Erythroblast (primary cell): ENCODE data around the gene CPEB4.

Experiments
- DNase-seq, 2 experiments: peaks; one replicate each; lab custom pipeline; 2025; lab: John Stamatoyannopoulos, UW
- GATA1 ChIP-seq: IDR thresholded peaks from 2 replicates; pipeline ENCODE4 v1.6.1; 2011; ENCODE audit warnings: low read depth, mild to moderate bottlenecking, control low read depth, low read length, moderate library complexity
- POLR2A ChIP-seq: IDR thresholded peaks from 2 replicates; pipeline ENCODE4 v1.6.1; 2011; ENCODE audit warnings: mild to moderate bottlenecking, low read length

The CPEB4 gene

DNA sequence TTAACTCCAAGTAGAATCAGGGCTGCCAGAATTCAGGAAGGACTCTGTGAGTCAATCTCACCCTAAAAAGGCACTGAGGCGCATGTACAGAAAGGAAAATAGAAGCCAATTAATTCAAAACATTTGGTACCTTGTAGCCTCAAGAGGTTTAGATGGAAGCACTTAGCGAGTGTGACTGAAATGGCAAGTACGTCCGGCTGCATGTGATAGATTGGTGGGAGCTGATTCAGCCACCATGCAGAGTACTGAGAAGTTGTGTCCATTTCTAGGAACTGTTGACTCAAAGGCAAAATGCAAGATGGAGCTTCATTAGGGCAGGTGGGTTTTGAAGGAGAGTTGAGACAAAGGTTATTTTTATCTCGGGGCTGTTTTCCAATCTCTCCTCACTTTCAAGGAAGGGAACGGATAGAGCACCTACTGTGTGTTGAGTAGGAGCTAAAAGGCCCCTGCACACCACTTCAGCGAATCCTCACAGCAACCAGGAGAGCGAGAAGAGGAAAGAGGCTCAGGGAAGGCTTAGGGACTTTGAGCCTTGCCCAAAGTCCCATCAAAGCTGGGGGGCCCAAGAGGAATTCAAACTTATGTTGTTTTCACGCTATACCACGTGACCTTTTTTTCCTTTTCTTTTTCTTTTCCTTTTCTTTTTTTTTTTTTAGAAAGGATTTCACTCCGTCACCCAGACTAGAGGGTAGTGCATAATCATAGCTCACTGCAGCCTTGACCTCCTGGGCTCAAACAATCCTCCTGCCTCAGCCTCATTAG lies 34.6 kb upstream of the CPEB4 start:
- DNase-seq, result peak; percentile 91 to 94
- TF ChIP-seq POLR2A (peak; percentile 53), GATA1 (no peak)

DNA sequence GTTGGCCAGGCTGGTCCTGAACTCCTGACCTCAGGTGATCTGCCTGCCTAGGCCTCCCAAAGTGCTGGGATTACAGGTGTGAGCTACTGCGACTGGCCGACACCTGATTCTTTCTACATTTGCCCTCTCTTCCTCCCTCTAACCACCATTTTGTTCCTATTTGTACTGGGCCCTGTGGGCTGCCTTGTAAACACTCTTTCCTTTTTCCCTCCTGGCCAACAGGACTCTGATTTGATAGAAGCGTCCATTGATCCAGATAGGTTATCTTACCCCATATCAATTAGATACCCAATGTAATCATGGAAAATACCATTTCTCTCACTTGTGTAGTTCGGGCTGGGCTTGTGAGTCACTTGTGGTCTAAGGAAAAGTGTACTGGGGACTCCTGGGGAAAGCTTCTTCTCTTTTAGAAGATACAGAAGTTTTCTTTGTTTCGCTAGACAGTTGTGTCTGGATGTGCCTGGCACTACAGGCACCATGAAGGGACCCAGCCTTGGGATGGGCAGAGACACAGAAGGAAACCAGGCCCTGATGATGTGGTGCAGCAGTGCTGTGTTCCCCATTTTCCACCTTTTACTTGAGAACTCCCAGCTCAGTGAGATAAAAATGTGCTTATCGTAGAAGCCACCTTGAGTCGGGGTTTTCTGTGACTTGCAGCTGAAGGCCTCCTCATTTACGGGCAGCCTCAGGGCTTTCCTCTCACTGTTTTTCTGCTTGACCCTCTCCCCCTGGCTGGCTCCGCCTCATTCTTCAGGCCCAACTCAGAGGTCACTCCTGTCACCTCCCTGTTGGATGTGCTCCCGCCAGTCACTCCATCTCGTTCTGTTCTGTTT lies 32.8 kb upstream of the CPEB4 start:
- TF ChIP-seq POLR2A (peak; percentile 85), GATA1 (peak; percentile 57)
- DNase-seq, result peak; percentile 95 to 97

DNA sequence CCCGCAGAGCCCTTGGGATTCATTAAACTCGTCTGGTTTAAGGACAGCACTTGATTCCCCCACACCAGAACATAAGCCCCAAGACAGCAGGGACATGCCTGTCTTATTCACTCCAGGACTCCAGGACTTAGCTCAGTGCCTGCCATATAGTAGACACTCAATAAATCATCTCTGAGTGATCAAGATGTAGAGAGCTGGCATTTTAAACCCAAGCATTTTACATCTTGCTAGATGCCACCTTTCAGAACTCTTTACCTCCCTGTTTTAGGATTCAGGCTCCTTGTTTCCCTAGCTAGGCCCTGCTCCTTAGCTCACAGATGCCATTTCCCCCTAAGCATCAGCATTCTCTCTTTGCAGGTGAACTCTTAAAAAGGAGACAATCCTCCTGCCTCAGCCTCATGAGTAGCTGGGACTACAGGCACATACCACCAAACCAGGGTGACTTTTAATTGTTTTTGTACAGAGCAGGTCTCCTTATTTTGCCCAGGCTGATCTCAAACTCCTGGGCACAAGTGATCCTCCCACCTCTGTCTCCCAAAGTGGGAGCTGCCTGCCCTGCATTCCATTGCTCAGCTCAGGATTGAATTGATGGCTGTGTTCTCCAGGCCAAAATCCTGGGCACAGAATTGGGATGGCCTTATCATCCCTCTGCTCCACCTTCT lies 32.0 kb upstream of the CPEB4 start:
- no peak for DNase-seq
- TF ChIP-seq GATA1 (no peak), POLR2A (peak; percentile 7)

DNA sequence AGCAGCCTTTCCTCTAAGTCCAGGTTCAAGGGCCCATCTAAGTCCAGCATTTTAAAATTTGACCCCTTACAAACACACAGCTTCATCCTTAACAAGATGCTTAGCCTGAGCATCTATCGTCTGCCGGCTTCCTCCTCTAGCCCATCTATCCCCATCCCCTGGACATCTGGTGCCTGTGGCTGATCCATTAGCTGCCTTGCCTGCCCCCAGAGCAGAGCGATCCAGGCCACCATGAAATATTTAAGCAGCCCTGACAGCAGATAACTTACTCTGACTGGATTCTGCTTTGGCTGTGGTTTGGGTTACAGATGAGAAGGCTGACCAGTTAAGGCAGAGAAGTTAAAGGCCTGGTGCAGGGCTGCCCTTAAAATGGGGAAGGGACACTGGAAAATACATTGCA lies 30.9 kb upstream of the CPEB4 start:
- peak in 1 of 2 experiments; percentile 54 for DNase-seq
- TF ChIP-seq GATA1, result no peak
- no peak for TF ChIP-seq POLR2A

DNA sequence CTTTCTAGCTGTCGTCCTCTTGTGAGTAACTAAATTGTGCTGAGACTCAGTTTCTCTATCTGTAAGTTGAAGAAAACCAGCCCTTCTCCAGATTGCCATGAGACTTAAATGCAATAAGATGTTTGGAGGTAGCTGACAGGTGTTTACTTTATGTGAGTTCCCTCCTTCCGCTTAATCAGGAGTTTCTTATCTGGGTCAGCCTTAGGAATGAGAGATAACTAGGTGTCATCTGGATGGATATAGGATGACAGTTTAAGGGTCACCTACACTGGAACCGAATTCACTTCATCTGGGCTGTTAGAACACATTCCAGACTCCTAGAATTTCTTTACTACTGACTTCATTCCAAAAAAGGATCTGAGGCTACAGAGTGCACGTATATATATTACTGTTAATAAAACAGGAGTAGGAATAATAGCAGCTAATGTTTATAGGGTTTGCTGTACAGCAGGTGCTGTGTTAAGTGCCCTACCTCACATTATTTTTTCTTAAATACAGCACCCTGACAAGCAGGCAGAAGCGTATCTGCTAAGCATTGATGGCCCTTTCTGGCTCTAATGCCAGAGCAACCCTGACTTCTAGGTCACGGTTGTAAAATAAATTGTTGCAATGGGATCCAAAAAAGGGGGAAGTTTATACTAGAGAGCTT lies 30.0 kb upstream of the CPEB4 start:
- DNase-seq, result peak; percentile 56 to 61

DNA sequence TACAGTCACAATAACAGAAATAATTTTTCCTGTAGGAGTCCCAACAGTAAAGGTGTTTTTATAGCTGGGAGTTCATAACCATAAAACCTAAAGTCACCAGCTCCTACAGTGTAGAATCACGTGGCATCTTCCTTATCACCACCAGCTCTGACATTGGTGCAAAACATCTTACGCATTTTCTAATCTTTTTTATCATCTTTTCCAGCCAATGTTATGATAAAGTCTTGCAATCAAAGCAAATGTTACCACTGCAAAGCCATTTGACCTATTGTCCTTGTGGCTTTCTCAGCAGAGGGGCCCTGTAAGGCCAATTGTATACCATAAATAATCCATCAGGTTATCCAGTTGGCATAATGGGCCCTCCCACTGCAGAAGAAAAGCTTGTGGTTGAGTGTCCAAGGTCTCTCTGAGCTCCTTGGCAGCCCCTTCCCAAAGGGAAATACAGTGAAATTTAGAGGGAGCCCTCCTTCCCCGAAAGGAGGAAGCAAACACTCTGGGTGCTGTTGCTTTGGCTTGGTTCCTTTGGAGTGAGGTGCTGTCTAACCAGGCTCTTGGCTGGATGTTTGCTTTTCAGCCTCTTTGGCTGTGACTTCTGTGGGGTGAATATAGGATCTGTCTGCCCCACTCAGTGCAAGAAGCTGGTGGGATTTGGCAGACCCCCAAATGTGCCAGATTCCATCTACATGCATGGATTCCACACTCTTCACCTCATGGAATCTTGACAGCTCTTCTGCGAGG lies 29.3 kb upstream of the CPEB4 start:
- no peak for TF ChIP-seq GATA1
- DNase-seq, result peak; percentile 61 to 70

More for the DNA sequence above, 30.0 kb upstream of the CPEB4 start:
- TF ChIP-seq GATA1, result no peak
- no peak for TF ChIP-seq POLR2A

DNA sequence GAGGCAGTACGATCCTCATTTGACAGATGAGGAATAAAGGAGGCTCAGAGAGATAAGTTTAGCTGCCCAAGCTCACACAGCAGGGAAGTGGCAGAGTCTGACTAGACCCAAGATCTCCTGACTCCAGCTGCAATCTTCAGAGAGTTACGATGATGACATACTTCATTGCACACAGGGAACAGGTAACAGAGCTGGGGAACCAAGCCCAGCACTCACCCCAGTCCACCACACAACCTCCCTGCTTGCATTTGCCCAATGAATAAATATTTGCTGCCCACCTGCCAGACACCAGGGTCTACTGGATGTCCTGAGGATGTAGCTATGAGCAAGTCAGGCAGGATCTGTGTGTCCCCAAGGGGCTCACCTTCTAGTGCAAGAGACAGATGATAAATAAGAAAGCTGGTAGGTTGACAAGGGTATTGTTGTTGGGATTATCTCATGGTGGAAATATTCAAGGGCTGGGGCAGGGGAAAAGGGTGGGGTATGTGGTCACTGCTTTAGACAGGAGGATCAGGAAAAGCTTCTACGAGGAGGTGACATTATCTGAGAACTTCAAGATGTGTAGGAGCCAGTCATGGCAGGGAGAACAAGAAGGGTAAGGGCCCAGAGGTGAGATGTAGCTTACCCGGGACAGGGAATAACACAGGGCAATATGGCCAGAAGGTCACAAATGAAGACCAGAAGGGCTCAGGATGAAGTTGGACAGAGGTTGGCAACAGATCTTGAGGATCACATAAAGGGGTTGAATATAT lies 28.6 kb upstream of the CPEB4 start:
- peak; percentile 65 to 72 for DNase-seq
- TF ChIP-seq POLR2A, result no peak
- TF ChIP-seq GATA1, result no peak

DNA sequence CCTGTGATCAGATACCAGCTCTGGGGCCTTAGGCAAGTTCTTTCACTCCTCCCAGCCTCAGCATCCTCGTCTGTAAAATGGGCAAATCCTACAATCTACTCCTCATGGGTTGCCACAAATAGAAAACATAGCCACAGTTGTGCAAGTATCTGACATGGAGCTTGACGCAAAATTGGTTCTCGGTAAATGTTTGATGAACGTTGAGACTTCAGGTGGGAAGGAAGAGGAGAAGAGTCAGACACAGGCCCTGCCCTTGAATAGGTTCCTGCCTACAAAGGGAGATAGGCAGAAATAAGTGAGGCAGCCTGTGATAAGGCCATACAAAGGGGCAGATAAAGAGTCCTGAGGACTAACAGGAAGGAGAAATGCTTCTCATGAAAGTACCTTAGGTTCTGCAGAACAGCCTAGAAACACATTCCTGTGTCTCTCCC lies 26.1 kb upstream of the CPEB4 start:
- peak; percentile 62 to 84 for DNase-seq
- TF ChIP-seq POLR2A (peak; percentile 55), GATA1 (no peak)

DNA sequence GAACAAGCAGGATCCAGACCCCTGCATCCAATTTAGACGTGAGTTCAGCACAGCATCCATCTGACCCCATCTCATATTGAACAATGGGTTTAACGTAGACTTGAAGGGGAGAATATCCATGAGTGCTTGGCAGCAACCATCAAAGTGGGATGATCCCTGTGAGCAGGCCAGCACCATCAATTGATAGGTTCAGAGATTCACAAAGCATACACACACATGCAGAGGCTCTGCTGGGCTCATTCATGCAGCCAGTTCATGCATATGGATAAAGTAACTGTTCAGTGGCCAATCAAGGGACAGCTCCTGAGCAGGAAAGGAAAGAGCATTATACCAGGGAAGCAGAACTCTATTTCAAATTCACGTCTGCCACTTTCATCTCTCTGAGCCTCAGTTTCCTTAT lies 24.8 kb upstream of the CPEB4 start:
- no peak for DNase-seq

DNA sequence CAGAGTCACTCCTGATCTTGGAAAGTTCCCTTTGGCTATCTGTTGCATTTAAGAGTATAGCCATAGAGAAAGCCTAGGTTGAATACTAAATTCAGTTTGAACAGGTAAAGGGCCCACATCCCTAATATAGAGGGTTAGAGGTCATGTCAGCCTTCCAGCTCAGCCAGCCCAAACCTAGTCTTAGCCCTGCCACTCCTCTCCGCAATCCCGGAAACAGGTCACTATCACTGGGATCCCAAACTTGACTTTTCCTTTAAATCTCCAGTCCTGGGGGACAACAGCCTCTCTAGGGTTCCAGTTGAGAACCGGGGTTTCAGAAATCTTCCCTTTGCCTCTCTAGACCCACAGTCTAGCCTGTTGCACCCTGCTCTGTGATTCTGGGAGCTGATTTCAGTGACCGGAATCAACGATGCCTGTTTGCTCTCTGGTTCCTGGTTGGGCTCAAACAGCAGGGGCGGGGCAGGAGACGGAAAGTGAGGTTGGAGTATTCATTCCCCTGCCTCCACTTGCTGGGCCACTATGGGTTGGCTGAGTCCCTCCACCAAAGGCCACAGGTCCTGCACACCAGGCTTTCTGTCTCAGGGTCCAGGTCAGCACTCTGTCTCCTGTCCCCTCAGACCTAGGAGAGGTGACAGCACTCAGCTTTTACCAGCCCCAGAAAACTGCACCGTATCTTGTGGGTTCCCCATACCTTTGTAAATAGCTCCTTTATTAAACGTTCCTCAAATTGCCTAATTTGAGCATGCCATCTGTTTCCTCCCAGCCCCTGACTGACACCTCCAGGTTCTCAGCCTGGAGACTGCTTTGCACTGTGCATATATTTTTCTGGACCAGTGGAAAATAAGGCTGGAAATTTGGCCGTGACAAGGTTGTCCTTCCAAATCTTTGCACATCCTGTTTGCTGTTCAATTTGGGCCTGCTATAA lies 23.8 kb upstream of the CPEB4 start:
- TF ChIP-seq POLR2A (no peak), GATA1 (no peak)
- DNase-seq, result peak; percentile 62 to 63

More for the DNA sequence above, 24.8 kb upstream of the CPEB4 start:
- TF ChIP-seq POLR2A (no peak), GATA1 (no peak)

DNA sequence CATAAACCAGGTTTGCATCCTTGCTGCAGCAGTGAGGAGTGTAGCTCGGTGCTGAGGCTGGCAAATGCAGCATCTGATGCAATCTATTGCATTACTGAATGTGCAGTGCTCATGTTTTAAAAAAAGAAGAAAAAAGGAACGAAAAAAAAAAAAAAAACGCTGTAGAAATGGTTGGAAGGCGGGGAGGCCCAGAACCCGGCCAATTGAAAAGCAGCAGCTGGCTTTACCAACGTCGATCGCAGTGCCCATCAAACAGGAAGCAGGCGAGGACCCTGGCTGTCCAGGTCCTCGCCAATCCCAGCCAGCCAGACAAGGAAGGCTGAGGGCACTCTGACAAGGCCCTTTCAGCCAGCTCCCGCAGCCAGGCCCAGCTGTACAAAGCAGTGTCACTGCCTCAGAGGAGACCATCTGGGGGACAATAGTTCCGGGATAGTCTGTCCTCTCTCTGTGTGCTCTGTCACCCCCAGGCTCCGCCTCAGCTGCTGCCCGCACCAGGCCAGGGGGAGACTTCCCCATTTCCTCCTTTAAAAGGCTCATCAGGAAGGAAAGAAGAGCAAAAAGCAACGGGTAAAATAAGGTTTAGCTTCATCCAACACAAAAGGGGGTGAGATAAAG lies 21.8 kb upstream of the CPEB4 start:
- TF ChIP-seq GATA1 (no peak), POLR2A (no peak)
- peak; percentile 50 to 70 for DNase-seq
